T-helper 9 cell (primary cell): ENCODE results near the gene AKIP1.
"Not testable (repeated sequence)": the region's sequence is repeated elsewhere in the genome, so short reads cannot be mapped to it uniquely, and the experiment has no call there.

Experiments used
- DNase-seq: peaks from one replicate; pipeline ENCODE4 v3.0.0-alpha.2; 2020

AKIP1 gene

DNA sequence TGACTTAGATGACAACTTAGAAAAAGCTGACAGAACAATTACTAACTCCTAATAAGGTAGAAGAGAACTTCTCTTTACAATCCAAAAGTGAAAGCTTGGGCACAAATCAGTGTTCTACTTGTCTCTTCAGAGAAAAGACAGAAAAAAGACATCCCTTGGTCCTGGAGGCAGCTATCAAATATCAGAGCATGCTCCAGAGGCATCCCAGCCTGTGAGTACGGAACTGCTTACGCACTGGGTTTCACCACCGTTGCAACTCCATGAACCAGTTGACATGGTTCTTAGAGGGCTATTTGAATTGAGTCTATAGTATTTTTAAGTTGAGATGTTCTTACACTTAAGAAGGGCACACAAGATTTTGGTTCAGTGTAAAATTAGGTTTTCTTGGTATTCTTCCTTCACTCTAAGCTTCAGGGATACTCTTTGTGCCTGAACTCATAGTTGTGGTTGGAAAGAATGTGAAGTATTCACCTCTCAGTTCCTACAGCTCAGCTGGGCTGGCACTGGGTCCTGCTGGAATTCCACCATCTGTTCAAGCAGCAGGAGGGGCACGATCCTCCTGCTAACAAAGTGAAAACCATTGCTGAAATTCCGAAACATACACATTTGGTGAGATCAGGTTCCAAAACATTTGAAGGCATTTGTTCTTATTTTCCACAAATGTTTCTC, 6.3 kb downstream of the AKIP1 start:
- DNase-seq, result no peak

DNA sequence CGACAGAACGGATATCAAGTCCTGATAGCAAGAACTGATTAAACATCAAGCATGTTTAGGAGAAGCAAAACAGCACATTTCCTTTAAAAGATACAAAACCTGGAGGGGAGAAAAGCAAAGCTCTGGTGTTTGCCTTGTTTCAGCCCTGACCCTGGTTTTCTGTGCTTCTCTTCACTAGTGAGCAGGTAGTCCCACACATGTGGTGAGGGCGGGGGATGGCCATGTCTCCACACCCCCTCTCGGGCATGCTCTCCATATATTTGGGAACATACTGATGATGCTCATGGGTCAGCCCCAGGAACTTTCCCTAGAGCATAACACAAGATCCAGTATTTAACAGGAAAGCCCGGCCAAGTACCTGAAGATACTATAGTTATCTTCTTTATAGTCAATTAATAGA, 11.7 kb downstream of the AKIP1 start:
- DNase-seq, result no peak

DNA sequence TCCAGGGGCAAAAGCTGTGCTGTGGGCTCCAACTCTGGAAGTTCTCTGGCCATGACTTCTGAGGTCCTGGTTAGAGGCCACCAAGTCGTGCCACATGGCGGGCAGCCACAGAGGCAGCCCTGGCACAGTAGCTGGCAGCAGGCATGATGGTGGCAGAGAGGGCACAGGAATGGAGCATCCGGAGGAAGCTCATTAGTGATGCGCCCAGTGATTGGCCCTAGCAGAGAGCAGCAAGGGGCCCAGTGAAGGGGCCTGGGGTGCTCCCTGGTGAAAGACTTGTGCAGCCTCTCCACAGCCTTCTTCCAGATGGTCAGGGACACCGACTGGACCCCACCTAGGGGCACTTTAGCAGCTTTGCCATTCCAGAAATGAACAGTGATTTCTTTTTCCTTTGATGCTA, 14.7 kb downstream of the AKIP1 start:
- DNase-seq, result no peak

DNA sequence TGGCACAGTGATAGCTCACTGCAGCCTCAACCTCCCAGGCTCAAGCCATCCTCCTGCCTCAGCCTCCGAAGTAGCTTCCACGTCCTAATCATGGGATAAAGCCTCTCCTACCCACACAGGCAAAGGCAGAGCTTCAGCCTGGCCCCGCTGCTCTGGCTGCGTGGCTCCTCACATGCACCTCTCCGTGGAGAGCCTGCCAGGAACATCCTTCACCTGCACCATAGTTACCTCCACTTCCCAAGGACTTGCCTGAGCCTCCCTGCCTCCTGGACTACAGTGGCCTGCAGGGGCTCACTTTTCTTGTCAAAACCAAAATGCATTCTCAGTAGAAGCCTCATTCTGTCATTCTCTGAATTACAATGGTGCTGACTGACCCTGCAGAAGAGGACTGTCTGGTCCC, 15.2 kb downstream of the AKIP1 start:
- no peak for DNase-seq

DNA sequence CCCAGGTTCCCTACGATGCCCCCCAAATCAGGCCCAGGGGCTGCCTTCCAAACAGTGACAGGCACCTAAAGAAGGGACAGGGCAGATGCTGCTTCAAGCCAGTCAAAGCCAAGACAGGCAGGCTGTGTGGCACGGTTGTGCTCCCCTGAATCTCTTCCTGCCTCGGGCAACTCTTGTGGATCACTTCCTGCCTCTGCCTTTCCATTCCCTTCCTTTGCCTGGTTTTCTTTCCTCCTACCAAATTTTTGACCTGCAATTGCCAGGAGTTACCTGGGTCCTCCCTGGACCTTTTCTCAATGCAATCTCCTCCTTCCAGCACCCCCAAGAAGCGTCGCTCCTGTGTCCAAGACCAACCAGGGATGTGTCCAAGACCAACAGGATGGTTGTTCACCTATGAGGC, 16.2 kb downstream of the AKIP1 start:
- DNase-seq, result no peak

DNA sequence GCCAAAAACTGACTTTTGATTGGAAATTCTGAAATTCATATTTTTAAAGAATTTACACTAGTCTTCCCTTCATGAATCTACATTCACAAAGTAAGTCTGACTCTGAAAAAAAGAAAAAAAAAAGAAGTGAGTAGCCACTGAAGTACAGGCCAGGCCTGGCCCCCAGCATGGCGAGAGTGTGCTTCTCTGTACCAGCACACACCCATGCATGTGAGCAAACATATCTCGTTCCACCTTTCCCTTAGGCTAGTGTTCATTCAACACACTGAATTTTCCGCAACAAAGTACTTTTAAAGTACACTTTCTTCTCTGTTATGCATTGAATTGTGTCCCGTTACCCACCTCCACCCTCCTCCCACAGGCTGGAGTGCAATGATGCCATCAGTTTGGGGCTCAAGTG, 17.2 kb downstream of the AKIP1 start:
- no peak for DNase-seq

DNA sequence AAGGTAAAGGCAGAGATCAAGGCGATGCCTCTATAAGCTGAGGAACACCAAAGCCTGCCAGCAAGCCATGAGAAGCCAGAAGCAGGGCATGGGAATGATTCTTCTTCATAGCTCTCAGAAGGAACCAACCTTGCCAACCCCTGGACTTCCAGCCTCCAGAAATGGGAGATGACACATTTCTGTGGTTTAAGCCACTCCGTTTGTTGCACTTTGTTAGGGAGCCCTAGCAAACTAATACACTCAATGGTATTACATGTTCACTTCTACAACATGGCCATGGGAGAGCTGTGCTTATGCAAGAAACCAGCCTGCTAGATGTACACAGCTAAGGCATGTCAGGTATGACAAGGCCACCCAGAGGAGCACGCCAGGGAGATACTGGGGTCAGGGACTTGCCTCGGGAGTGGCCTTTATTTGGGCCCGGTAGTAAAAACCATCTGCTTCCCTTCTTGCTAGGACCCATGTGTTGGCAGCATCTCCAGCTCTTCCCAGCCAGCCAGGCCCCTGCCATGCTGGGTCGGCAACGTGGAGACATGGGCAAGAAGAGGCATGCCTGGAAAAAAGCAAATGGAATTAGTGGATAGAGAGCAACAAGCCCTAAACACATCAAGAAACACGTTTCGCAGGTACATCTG, 18.1 kb downstream of the AKIP1 start:
- no peak for DNase-seq

DNA sequence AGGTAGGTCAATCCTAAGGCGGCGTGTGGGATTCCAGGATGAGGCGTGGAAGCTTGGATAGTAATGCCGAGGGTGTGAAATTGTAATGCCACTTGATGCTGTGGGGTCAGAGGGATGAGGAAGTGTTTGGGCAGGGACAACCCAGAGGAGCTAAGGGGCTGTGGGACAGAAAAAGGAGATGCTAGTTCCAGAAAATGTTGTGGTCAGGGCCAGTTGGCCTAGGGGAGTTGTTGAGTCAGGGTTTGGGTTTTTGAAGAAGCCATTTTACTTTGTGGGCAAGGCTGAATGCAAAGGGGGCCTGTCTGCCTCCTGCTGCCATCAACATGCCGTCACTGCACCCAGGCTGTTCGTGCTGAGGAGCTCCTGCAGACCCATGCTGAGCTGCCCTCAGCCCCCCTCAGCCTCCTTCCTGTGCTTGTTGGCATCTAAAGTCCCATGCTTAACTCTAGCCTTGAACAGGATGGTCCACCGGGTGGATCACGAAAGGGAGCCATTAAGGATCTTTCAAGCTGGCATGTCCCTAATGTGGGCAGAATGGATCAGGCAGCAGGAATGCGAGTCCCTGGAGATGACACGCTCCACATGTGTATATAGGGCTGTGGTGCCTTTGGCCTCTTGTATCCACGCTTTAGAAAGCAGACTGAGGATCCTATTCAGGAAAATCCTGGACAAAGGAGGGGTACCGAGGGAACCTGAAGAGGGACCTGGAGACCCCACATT, 19.6 kb downstream of the AKIP1 start:
- no peak for DNase-seq

DNA sequence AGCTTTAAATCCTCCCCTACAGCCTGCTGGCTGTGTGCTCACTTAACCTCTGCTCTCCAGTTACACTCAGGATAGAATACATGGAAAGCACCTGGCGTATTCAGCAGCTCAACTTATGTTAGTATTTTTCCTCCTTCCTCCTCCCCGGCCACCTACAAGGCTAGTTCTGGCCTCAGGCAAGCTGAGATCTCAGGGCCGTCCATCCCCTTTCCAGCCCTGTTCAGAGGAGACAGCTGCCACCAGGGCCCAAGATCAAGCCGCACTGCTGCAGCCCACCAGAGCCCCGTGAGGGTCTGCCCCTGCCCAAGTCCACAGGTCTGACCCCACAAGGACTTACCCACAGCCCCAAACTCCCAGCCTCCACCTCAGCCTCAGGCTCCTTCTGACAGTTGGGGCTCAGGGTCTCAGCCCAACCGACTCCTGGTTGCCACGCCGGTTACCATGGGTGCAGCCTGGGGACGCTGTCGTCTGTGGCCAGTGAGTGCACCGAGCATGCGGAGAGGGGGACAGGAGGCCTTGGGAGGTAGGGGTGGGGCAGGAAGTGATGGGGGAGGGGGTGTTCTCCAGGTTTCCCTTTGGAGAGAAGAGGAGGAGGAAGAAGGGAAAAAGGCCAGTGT, 21.7 kb downstream of the AKIP1 start, which contains the start of gene C11orf16:
Gene C11orf16, minus strand, starts transcription at position 384 of the 617 bp plus-strand sequence. CDS start 639 bp downstream, outside the sequence.
- DNase-seq, result no peak

DNA sequence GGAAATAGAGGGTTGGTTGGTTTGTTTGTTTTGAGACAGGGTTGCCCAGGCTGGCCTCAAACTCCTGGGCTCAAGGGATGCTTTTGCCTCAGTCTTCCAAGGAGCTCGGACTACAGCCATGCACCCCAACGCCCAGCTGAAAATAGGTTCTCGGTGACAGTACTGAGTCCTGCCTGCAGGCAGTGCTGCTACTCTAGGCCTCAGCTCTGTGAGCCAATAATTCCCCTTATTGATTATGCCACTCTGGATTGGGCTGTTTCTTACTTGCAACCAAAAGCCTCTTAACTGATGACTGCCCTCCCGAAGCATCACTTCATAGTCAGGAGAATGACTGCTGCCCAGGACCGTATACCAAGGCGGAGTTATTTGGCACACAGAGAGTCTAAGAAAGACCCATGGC, 22.9 kb downstream of the AKIP1 start:
- DNase-seq, result no peak

DNA sequence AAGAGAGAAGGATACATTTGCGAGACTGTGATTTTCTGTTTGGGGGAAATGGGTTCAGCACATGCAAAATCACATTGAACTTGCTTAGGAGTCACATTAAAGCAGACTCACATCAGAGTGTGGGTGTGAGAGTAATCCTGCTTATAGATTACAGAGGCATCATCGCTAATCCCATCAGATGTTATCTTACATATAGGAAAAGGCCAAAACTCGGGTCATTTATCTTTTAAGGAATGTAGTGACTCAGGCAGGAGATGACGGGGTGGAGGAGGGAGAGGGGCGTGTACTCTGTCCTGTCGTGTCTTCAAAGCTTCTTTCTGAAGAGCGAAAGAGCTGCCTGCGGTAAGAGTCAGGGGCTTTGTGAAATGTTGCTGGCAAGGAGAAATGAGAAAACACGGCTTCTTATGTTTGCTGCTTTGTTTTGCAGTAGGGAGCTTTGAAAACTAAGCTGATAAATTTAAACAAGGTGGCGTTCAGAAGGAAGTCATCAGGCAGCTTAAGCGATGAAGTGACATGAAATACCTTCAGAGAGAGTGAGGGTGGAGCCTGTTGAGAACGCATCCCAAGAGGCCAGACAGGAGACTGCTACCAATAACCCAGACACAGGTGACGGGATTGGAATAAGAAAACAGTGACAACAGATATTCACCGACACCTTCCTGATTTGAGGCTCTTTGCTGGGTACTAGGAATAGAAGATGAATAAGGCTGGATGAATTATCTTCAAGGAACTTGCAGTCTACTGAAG, 23.9 kb downstream of the AKIP1 start:
- no peak for DNase-seq

DNA sequence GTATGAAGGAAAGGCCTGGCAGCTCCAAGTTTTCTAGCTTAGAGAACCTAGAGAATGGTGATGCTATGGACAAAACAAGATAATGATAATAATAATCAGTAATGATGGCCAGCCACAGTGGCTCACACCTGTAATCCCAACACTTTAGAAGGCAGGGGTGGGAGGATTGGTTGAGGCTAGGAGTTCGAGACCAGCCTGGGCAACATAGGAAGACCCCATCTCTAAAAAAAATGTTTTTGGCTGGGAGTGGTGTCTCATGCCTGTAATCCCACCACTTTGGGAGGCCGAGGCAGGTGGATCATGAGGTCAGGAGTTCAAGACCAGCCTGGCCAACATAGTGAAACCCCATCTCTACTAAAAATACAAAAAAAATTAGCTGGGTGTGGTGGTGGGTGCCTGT, 24.8 kb downstream of the AKIP1 start:
- not testable (repeated sequence) for DNase-seq

DNA sequence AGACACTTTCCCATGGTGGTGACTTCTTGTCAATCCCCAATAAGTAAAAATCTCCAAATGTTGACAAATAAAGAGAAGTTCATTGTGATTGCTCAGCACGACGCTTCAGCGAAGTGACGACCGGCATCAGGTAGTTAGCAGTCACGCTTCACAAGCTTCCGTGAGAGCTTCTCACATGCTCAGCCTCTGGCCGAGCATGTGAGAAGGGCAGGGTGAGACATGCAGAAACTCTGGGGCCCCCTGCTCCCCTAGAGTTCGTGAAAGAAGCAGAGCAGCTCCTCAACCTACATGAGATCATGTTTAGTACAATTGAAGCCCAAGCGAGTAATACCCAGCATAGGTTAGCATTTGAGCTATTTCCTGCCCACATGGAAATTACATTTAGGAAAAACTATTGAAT, 26.2 kb downstream of the AKIP1 start:
- no peak for DNase-seq

DNA sequence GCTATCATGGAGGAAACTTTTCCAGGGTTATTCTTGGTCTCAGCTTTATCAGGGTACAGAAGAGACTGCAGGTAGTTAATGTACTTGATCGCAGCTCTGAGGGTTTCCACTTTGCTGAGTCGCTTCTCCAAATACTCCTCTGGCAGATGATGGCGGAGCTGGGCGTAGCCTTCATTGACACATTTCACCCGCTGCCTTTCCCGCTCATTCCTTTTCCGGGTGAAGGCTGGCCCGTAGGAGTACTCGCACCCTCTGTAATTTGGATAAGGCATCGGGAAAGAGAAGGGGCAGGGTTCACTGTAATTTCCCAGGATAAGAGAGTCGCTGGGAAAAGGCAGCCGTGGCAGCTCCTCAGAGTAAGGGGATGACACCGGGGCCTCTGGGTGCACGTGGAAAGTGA, 26.7 kb downstream of the AKIP1 start:
- no peak for DNase-seq

DNA sequence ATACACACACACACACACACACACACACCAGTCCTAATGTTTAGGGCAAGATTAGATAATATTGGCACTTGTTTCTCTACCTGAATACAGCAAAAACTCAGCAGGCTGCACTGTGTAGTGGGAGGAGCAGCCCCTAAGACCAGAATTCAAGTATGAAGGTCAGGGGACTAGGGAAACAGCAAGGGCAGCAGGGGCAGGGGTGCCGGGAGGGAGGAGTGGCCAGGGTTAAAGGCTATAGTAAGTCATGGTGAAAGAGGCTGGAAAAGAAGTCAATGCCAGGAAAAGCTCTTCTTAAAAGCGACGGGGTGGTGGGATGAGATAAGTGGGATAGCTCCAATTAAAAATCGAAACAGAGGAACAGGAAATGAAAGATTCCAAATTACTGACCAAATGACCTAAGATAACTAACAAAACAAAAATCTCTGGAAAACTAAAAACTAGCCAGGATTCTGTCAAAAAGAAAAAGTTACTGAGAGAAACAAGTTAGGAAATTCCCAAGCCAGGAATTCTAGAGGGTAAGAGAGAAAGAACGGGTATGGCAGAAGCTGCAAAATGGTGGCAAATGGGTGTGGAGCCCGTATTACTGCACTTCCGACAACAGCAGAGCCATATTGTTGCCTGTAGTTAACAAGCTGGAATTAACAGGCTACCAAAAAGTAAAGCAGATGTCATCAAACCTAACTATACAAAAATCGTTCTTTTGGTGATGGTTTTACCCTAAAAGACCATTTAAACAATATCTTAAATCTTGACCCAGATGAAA, 30.5 kb downstream of the AKIP1 start:
- no peak for DNase-seq

DNA sequence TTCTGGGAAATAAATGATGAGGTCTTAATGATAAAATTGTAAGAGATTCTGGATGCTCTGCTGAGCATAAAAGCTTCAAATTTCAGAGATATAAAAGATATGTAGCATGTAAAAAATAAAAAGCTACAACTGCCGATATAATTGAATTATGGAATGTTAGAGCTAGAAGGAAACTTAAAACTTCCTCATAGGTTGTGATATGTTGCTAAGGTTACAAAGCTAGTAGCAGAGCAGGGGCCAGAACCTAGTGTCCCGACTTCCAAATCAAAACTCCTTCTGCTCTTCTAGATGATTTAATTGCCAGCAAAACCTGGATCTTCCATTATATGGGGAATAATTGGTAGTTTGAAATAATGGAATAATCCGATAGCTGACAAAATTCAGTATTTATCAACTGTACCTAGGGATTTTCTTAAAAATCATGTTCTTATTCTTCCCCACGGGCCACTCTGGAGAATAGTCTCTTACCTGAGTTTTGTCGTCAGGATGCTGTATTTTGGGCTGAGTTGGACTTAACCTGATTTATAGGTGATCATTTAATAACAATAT, 31.6 kb downstream of the AKIP1 start, which contains the start of gene ASCL3:
Gene ASCL3, minus strand, starts transcription at position 499 of the 549 bp plus-strand sequence. CDS start 4,855 bp downstream, outside the sequence.
- no peak for DNase-seq

DNA sequence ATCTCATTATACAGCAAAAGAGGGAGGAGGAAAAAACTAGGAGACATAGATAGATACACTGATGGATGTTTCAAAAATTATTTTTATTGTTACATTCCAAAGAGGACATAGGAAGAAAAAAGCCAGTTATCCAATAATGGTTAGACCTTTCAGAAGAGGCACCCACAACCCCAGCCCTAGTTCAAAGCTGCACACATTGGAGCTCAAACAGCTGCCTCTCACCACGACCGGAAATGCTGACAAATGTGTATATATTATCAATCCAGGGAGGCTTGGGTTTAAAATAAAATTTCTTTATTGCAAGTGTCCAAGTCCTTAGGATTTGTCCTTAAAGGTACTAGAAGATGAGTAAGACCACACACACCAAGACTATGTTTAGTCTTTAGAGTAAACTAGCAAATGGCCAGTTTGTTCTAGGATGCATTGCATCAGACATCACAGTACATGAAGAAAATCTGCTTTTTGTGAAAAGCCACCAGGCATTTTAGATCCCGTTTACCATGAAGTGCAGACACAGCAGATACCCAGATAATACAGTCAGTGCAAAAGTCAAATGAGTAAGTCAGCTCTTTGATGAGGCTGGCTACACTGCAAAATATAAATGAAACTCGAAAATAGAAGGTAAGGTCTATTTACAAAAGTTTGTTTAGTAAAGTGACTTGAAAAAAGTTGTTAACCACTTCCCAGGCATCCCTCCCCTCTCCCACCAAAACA, 36.4 kb downstream of the AKIP1 start:
- no peak for DNase-seq

DNA sequence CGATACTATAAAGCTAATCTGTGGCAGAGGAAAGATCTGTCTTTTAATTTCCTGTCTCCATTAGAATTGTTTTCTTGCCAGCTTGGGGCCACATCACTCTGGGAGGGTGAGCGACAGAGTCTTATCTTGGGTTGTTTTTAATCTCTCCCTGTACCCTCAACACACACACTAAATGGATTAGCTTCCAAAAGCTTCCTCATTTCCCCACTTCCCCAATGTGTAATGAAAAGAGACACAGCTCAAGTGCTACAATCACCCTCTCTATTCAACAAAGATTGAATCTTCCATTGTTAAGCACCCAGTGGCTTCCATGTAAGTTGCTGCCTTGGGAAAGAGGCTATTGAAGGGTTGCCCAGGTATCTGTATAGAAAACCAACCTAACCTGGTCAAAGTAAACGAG, 37.9 kb downstream of the AKIP1 start:
- DNase-seq, result no peak

DNA sequence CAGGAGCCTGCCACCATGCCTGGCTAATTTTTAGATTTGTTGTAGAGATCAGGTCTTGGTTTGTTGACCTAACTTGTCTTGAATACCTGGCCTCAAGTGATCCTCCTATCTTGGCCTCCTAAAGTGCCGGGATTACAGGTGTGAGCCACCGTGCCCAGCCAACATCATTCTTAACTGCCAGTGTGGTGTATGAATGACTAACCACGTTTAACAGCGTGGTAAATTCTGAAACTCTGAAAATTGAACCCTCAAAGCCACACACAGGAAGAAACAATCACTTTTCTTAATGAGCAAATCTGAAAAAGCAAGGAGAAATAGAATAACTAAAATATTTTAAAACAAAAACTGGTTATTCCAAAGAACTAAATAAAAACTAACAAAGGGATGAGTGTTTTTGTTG, 45.9 kb downstream of the AKIP1 start:
- DNase-seq, result no peak

DNA sequence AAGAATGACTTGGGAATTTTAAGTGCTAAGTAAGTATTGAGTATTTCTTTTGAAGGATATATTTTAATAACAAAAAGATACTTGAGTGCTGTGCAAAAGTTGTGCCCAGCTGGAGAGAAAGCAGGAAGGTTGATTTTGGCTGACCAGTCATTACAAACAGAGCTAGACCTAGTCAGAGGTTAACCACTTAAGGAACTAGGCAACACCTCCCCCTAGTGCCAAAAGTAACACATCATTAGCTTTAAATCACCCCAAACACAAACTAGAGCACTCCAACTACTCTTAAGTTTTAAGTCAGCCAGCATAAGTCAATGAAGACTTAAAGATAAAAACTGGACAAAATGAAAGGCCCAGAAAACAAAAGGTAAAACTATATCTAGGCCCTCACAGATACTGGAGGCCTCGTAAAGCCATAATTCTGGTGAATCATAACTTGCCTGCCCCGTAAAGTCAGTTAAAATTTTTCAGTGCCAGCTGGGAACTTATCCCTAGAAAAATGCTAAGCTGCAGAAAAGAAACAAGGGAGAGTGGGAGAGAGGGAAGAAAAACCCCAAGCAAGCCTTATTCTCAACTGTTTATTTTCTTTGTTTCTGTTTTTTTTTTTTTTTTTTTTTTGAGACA, 48.7 kb downstream of the AKIP1 start:
- DNase-seq, result no peak

DNA sequence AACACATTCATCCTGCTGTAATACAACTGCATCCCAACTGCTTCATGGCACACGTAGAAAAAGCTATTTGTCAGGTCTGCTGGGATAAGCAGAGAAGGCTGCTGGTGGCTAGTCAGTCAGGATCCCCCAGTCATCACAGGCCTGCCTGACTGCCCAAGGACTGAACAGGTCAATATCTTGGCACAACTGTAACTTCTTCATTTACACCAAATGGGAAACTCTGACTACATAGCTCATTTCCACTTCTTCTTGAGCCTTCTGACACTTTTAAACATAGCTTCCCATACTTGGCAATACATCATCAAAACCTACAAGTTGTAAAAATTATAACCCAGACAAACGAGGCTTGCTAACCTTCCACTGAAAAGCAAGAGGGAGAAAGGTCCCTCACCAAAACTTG, 50.4 kb downstream of the AKIP1 start:
- no peak for DNase-seq
